ENCODE data around the gene CCDC39.

- TF ChIP-seq CTCF (IDR thresholded peaks at IDR 0.05; ENCODE audit: borderline replicate concordance, extremely low read depth, low read length, poor library complexity, severe bottlenecking), result no peak
- no peak for TF ChIP-seq EZH2 (IDR thresholded peaks at IDR 0.05; ENCODE audit: borderline replicate concordance, low read depth, low read length, severe bottlenecking)
These were observed 19.5 kb upstream of the CCDC39 start for GRCh38 chr3:180698760-180699270.

Data from DND-41 (cell line).